Measurements from ENCODE around the gene ZNF805.
"Not testable (repeated sequence)": the region's sequence is repeated elsewhere in the genome, so short reads cannot be mapped to it uniquely, and the experiment has no call there.

ZNF805 gene

GRCh38 chr19:57244513-57244912, 4.1 kb downstream of the ZNF805 start:
- DNase-seq (ENCODE audit: extremely low read depth, low read depth) = no peak
- TF ChIP-seq CTCF (IDR thresholded peaks at IDR 0.05; ENCODE audit: low read depth, low read length) = no peak

GRCh38 chr19:57245066-57245465, 4.6 kb downstream of the ZNF805 start:
- no peak for DNase-seq (ENCODE audit: extremely low read depth, low read depth)
- no peak for TF ChIP-seq CTCF (IDR thresholded peaks at IDR 0.05; ENCODE audit: low read depth, low read length)

- DNase-seq (ENCODE audit: extremely low read depth, low read depth) = no peak
- TF ChIP-seq CTCF (IDR thresholded peaks at IDR 0.05; ENCODE audit: low read depth, low read length) = no peak
Measured at GRCh38 chr19:57245959-57246358, 5.5 kb downstream of the ZNF805 start.

- no peak for DNase-seq (ENCODE audit: extremely low read depth, low read depth)
Measured at GRCh38 chr19:57248646-57249045, 8.2 kb downstream of the ZNF805 start.

GRCh38 chr19:57249329-57249728, 8.9 kb downstream of the ZNF805 start:
- TF ChIP-seq CTCF (IDR thresholded peaks at IDR 0.05; ENCODE audit: low read depth, low read length) = no peak

More at GRCh38 chr19:57248646-57249045, 8.2 kb downstream of the ZNF805 start:
- no peak for TF ChIP-seq CTCF (IDR thresholded peaks at IDR 0.05; ENCODE audit: low read depth, low read length)

GRCh38 chr19:57253767-57254166, 13.3 kb downstream of the ZNF805 start:
- not testable (repeated sequence) for DNase-seq (ENCODE audit: extremely low read depth, low read depth)

More at GRCh38 chr19:57249329-57249728, 8.9 kb downstream of the ZNF805 start:
- DNase-seq (ENCODE audit: extremely low read depth, low read depth) = no peak

- DNase-seq (ENCODE audit: extremely low read depth, low read depth) = no peak
- no peak for TF ChIP-seq CTCF (IDR thresholded peaks at IDR 0.05; ENCODE audit: low read depth, low read length)
Measured at GRCh38 chr19:57262044-57262443, 21.6 kb downstream of the ZNF805 start.

GRCh38 chr19:57263244-57263741, 22.9 kb downstream of the ZNF805 start:
- TF ChIP-seq CTCF (IDR thresholded peaks at IDR 0.05; ENCODE audit: low read depth, low read length) = no peak
- DNase-seq (ENCODE audit: extremely low read depth, low read depth) = no peak

All from AG09319 (cell line).